Stomach smooth muscle (tissue), 2 donors: Measurements from ENCODE around the gene SHISAL2A.

Source experiments
- H3K27ac ChIP-seq: one replicate; pipeline ENCODE4 v1.7.0; 2013; ENCODE audit warnings: mild to moderate bottlenecking, low read length, inconsistent platforms
- H3K27me3 ChIP-seq, 2 donors: one replicate each; pipeline ENCODE4 v1.7.0; 2013; ENCODE audit warnings: low read length in 2 of 2; ENCODE audit not compliant: insufficient read depth in 2 of 2, control insufficient read depth in 1 of 2
- H3K36me3 ChIP-seq, 2 donors: one replicate each; pipeline ENCODE4 v1.7.0; 2013; ENCODE audit warnings: low read length in 2 of 2; ENCODE audit not compliant: control insufficient read depth in 2 of 2, insufficient read depth in 2 of 2
- H3K4me1 ChIP-seq: one replicate; pipeline ENCODE4 v1.7.0; 2013; ENCODE audit warnings: low read length; ENCODE audit not compliant: control insufficient read depth, insufficient read depth
- H3K4me3 ChIP-seq, 2 donors: one replicate each; pipeline ENCODE4 v1.7.0; 2013; ENCODE audit warnings: low read length in 2 of 2
- H3K9ac ChIP-seq, 2 donors: one replicate each; pipeline ENCODE4 v1.7.0; 2013; ENCODE audit warnings: low read length in 2 of 2, mild to moderate bottlenecking in 1 of 2
- H3K9me3 ChIP-seq, 2 donors: one replicate each; pipeline ENCODE4 v1.7.0; 2013; ENCODE audit warnings: low read length in 2 of 2; ENCODE audit not compliant: control insufficient read depth in 2 of 2
- donor health status: healthy.
- donor health status: Pancreatic carcinoma.

SHISAL2A gene

DNA sequence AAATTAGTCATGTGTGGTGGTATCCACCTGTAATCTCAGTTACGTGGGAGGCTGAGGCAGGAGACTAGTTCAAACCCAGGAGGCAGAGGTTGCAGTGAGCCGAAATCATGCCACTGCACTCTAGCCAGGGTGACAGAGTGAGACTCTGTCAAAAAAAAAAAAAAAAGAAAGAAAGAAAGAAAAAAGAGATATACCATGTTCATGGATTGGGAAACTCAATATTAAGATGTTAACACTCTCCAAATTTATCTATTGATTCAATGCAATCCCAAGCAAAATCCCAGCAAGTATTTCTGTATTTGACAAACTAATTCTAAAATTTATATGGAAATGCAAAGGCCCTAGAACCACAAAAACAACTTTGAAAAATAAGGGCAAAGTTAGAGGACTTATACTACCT lies 11.0 kb upstream of the SHISAL2A start:
- no peak overlapping the region for H3K27ac ChIP-seq
- peaks cover 4 to 8% of the 10 kb centered on the region in 2 donors for H3K9me3 ChIP-seq
- no peak overlapping the region for H3K4me3 ChIP-seq
- peaks cover 0 to 2% of the 10 kb centered on the region in 2 donors for H3K36me3 ChIP-seq
- H3K4me1 ChIP-seq: no peaks in the 10 kb centered on the region
- no peak overlapping the region for H3K9ac ChIP-seq
- no peaks in the 10 kb centered on the region for H3K27me3 ChIP-seq

DNA sequence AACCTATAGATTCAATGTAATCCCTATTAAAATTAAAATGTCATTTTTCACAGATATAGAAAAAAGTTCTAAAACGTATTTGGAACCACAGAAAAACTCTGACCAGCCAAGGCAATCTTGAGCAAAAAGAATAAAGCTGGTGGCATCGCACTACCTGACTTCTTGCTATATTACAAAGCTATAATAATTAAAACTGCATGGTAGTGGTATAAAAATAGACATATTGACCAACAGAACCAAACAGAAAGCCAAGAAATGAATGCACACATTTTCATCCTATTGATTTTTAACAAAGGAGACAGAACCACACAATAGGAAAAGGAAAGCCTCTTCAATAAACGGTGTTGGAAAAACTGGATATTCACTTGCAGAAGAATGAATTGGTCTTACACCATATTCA lies 9.2 kb upstream of the SHISAL2A start:
- H3K4me3 ChIP-seq: no peak overlapping the region
- H3K36me3 ChIP-seq: peaks cover 0 to 2% of the 10 kb centered on the region in 2 donors
- peaks cover 4 to 8% of the 10 kb centered on the region in 2 donors for H3K9me3 ChIP-seq
- H3K4me1 ChIP-seq: no peaks in the 10 kb centered on the region
- H3K27ac ChIP-seq: no peak overlapping the region
- H3K27me3 ChIP-seq: no peaks in the 10 kb centered on the region
- H3K9ac ChIP-seq: no peak overlapping the region

DNA sequence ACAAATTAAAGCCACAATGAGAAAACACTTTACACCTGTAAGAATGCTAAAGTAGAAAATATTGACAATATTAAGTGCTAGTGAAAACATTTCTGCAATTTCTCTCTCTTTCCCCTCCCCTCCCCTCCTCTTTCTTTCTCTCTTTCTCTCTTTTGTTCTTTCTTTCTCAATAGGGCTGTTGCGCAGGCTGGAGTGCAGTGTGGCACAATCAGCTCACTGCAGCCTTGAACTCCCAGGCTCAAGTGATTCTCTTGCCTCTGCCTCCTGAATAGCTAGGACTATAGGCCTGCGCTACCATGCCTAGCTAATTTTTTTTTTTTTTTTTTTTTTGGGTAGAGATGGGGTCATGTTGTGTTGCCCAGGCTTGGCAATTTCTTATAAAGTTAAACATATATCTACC lies 5.9 kb upstream of the SHISAL2A start:
- no peak overlapping the region for H3K27ac ChIP-seq
- peaks cover 6% of the 10 kb centered on the region for H3K4me1 ChIP-seq

DNA sequence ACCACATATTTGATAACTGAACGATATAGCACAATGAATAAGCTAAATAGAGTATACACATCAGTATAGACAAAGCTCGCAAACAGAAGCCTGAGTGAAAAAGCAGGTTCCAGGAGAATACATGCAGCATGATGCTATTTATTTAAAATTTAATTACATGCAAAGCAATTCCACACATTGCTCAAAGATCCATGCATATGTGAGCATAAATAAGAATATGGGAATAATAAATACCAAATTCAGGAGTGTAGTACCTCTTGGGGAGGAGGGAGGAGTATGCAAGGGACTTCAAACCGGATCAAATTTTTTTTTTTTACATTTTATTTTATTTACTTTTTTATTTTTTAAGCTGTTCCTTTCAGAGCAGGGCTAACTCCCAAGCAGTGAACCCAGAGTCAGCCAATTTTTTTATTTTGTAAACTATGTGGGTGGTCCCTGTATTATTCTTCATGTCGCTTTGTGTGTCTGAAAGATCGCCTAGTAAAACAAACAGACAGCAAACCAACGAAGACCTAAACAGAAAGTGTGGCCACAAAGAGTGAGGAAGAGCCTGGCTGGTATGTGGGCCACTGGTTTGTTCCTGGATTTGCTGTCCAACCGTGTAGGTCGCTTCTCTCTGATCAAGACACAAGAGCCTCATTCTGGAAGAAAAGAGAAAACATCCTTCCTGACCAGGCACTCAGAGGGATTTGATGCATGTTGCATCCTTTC lies 4.2 kb upstream of the SHISAL2A start:
- H3K27me3 ChIP-seq: peaks cover 21% of the 10 kb centered on the region in 2 donors
- no peaks in the 10 kb centered on the region for H3K9me3 ChIP-seq
- H3K36me3 ChIP-seq: no peaks in the 10 kb centered on the region
- peaks cover 18% of the 10 kb centered on the region for H3K4me1 ChIP-seq
- H3K4me3 ChIP-seq: no peak overlapping the region
- H3K9ac ChIP-seq: no peak overlapping the region
- no peak overlapping the region for H3K27ac ChIP-seq

More for the DNA sequence above, 5.9 kb upstream of the SHISAL2A start:
- Histone ChIP-seq H3K36me3 (no peaks in the 10 kb centered on the region), H3K4me3 (no peak overlapping the region), H3K9ac (no peak overlapping the region), H3K9me3 (peaks cover 0 to 4% of the 10 kb centered on the region in 2 donors), H3K27me3 (peaks cover 5 to 9% of the 10 kb centered on the region in 2 donors)

DNA sequence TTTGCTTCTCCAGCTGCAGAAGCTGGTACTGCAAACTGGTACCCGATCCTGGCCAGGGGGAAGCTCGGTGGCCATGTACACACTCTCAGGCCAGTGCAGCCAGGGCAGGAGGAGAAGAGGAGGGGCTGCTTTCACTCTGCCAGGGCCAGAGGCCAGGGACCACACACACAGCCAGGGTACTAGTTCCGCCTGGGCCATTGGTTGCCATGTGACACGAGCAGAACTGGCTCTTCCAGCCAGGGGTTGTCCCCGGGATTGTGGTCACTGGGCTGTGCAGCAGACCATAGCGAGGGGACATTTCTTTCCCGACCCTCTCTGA lies 3.7 kb upstream of the SHISAL2A start:
- H3K27ac ChIP-seq: no peak overlapping the region
- H3K4me1 ChIP-seq: peaks cover 18% of the 10 kb centered on the region
- no peaks in the 10 kb centered on the region for H3K9me3 ChIP-seq
- H3K9ac ChIP-seq: no peak overlapping the region
- H3K36me3 ChIP-seq: no peaks in the 10 kb centered on the region
- no peak overlapping the region for H3K4me3 ChIP-seq
- H3K27me3 ChIP-seq: peaks cover 26% of the 10 kb centered on the region in 2 donors

DNA sequence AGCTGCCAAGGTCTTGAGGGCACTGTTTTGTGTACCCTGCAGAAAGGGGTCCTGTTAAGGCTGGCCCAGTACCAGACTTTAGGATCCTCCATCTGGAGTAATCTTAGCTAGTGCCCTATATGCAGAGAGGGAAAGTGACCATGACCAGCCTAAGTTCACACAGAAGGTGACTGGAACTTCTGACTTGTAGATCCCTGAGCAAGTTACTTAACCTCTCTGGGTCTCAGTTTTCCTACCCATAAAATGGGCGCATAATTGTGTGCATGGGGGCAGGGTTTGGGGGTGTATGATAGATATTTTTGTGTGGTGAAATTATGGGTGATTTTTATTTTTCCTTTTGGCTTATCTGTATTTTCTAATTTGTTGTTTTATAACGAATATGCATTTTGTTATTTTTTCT lies 3.3 kb upstream of the SHISAL2A start:
- no peaks in the 10 kb centered on the region for H3K36me3 ChIP-seq
- H3K9me3 ChIP-seq: no peaks in the 10 kb centered on the region
- H3K27ac ChIP-seq: no peak overlapping the region
- peaks cover 18% of the 10 kb centered on the region for H3K4me1 ChIP-seq
- H3K27me3 ChIP-seq: peaks cover 27 to 29% of the 10 kb centered on the region in 2 donors
- no peak overlapping the region for H3K9ac ChIP-seq
- no peak overlapping the region for H3K4me3 ChIP-seq

DNA sequence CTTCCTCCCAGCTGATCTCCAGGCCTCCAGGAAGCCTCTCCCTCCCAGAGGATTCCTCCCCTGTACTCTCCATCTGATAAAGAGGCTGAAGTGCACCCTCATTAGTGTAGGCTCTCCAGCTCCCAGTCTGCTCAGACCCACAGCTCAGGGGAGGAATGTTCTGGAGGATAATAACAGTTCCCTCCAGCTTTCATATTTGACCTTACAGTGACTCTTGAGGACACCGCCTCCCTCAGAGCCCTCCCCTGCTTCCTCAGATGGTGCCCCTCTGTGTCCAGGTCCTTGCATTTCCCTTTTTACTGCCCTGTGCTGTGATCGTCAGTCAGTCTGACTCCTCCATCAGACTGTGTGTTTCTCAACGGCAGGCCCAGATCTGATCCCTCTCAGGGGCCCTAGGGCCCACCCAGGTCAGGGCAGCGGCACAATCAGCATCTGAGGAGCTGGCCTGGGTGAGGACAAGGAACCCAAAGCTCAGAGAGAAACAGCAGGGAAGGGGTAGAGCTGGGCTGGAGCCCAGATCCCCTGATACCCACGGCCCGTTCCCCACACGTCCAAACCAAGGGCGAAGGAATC lies 1.1 kb upstream of the SHISAL2A start:
- peaks cover 29 to 31% of the 10 kb centered on the region in 2 donors for H3K27me3 ChIP-seq
- H3K9ac ChIP-seq: no peak overlapping the region
- H3K36me3 ChIP-seq: no peaks in the 10 kb centered on the region
- no peaks in the 10 kb centered on the region for H3K9me3 ChIP-seq
- peaks cover 18% of the 10 kb centered on the region for H3K4me1 ChIP-seq
- no peak overlapping the region for H3K4me3 ChIP-seq
- no peak overlapping the region for H3K27ac ChIP-seq

DNA sequence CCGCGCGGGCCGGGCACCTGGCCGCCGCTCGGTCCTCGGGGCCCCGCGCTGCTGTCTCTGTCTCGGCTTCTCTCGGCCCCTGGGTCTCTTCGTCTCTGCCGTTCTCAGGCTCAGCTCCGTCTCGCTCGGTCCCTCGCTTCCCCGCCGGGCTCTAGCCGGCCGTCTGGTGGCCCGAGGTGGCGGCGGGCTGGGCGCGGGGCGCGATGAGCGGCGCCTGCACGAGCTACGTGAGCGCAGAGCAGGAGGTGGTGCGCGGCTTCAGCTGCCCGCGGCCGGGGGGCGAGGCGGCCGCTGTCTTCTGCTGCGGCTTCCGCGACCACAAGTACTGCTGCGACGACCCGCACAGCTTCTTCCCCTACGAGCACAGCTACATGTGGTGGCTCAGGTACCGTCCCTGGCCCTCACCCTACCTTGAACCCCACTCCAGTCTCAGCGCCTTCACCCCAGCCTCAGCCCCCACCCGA lies 355 bp downstream of the SHISAL2A start:
- Histone ChIP-seq H3K36me3 (no peaks in the 10 kb centered on the region), H3K9me3 (no peaks in the 10 kb centered on the region), H3K27me3 (peaks cover 29 to 32% of the 10 kb centered on the region in 2 donors), H3K4me1 (peaks cover 18% of the 10 kb centered on the region), H3K9ac (no peak overlapping the region), H3K27ac (no peak overlapping the region), H3K4me3 (peak overlapping the region in 1 of 2 donors; percentile 62)

DNA sequence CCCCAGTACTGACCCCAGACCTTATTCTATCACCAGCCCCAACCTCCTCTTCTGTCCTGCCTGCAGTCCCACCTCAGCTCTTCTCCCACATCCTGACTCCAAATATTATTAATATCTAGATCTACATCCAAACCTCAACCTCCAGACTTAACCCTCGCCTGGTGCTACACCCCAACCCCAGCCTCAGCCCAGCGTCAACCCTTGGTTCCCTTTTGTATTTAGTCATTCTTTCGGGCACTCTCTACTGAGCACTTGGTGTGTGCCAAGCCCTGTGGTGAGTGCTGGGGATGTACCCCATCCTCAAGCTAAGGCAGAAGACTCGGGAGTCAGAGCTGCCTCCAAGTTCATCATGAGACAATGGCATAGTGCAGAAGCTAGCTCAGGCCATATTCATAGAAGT lies 1.1 kb downstream of the SHISAL2A start:
- H3K9ac ChIP-seq: no peak overlapping the region
- no peaks in the 10 kb centered on the region for H3K36me3 ChIP-seq
- H3K9me3 ChIP-seq: no peaks in the 10 kb centered on the region
- peaks cover 18% of the 10 kb centered on the region for H3K4me1 ChIP-seq
- H3K27me3 ChIP-seq: peaks cover 29 to 32% of the 10 kb centered on the region in 2 donors
- no peak overlapping the region for H3K27ac ChIP-seq
- no peak overlapping the region for H3K4me3 ChIP-seq

DNA sequence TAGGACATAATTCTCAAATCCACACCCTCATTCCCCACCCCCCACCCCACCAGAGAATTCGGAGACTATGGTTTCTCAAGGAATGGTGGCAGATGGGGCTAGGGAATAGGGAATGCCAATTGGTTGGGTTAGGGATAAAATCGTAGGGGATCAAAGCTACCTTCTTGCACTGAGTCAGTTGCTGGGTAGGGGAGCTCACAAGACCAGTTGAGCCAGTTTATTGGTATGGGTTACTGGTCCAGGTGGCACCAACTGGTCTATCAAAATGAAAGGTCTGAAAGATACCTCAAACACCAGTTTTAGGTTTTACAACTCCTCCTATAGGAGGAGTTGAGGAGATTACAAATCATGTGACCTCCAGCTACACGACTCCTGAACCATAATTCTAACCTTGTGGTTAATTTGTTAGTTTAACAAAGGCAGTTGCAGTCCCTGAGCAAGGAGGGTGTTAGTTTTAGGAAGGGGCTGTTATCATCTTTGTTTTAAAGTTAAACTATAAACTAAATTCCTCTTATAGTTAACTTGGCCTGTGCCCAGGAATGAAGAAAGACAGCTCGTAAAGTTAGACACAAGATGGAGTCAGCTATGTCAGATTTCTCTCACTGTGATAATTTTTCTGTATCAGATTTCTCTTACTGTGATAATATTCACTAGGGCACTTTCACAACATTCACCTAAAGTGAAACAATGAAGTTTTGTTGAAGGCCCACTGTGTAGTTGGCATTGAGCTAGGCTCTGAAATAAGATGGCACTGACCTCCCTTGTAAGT lies 2.5 kb downstream of the SHISAL2A start:
- H3K9ac ChIP-seq: no peak overlapping the region

More for the DNA sequence above, 2.5 kb downstream of the SHISAL2A start:
- no peaks in the 10 kb centered on the region for H3K36me3 ChIP-seq
- peaks cover 28 to 29% of the 10 kb centered on the region in 2 donors for H3K27me3 ChIP-seq
- peaks cover 12% of the 10 kb centered on the region for H3K4me1 ChIP-seq
- no peak overlapping the region for H3K4me3 ChIP-seq
- H3K9me3 ChIP-seq: no peaks in the 10 kb centered on the region
- no peak overlapping the region for H3K27ac ChIP-seq
